NCI-H1105 (cell line): Measurements from ENCODE around the gene COLEC12.

Experiments used
- DNase-seq: peaks from one replicate; lab custom pipeline; 2025; lab: John Stamatoyannopoulos, UW

The COLEC12 gene

GRCh38 chr18:505483-506122 lies 5.1 kb upstream of the COLEC12 start:
- no peak for DNase-seq

- DNase-seq: no peak
Measured at GRCh38 chr18:501406-501714, 859 bp upstream of the COLEC12 start.

- DNase-seq: no peak
Measured at GRCh38 chr18:499776-500631, 497 bp downstream of the COLEC12 start.

GRCh38 chr18:498931-499775 lies 1.3 kb downstream of the COLEC12 start:
- DNase-seq: no peak

GRCh38 chr18:497688-498087 lies 2.8 kb downstream of the COLEC12 start:
- no peak for DNase-seq

GRCh38 chr18:495452-495851 lies 5.0 kb downstream of the COLEC12 start:
- DNase-seq: no peak

- no peak for DNase-seq
Measured at GRCh38 chr18:495017-495416, 5.5 kb downstream of the COLEC12 start.

GRCh38 chr18:493986-494983 lies 6.2 kb downstream of the COLEC12 start:
- no peak for DNase-seq

- no peak for DNase-seq
Measured at GRCh38 chr18:492451-492850, 8.1 kb downstream of the COLEC12 start.

- DNase-seq: no peak
Measured at GRCh38 chr18:490624-491023, 9.9 kb downstream of the COLEC12 start.

GRCh38 chr18:490024-490366 lies 10.5 kb downstream of the COLEC12 start:
- no peak for DNase-seq

GRCh38 chr18:489244-490023 lies 11.1 kb downstream of the COLEC12 start:
- no peak for DNase-seq

GRCh38 chr18:486929-487740 lies 13.4 kb downstream of the COLEC12 start:
- no peak for DNase-seq

GRCh38 chr18:484749-485464 lies 15.6 kb downstream of the COLEC12 start:
- DNase-seq: no peak

- DNase-seq: no peak
Measured at GRCh38 chr18:478681-479080, 21.8 kb downstream of the COLEC12 start.

- DNase-seq: no peak
Measured at GRCh38 chr18:477565-477964, 22.9 kb downstream of the COLEC12 start.

- no peak for DNase-seq
Measured at GRCh38 chr18:476251-476664, 24.2 kb downstream of the COLEC12 start.

- DNase-seq: no peak
Measured at GRCh38 chr18:475202-476031, 25.1 kb downstream of the COLEC12 start.
